Measurements from ENCODE around the gene PRPF8.

DNA sequence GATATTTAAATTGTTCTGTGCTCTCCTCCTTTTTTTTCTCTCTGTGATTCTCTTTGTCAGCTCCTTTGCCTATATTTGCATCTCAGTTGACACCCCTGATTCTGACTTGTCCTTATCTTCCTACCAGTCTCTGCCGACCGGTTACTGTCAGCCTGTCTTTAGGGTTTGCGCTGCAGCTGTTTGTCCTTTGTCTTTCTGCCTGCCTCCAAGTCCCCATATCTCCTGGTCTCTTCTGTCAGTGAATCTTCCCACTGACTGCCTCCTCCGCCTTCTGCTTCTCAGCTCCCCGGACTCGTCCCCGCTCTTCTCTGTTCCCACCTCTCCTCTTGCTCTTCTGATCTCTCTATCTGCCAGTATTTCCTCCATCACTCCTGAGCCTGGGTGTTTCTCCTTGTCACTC is 20.3 kb upstream of the PRPF8 start:
- TF ChIP-seq POLR2A (IDR thresholded peaks at IDR 0.05), result no peak
- TF ChIP-seq, protein P1, sequence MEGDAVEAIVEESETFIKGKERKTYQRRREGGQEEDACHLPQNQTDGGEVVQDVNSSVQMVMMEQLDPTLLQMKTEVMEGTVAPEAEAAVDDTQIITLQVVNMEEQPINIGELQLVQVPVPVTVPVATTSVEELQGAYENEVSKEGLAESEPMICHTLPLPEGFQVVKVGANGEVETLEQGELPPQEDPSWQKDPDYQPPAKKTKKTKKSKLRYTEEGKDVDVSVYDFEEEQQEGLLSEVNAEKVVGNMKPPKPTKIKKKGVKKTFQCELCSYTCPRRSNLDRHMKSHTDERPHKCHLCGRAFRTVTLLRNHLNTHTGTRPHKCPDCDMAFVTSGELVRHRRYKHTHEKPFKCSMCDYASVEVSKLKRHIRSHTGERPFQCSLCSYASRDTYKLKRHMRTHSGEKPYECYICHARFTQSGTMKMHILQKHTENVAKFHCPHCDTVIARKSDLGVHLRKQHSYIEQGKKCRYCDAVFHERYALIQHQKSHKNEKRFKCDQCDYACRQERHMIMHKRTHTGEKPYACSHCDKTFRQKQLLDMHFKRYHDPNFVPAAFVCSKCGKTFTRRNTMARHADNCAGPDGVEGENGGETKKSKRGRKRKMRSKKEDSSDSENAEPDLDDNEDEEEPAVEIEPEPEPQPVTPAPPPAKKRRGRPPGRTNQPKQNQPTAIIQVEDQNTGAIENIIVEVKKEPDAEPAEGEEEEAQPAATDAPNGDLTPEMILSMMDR (IDR thresholded peaks at IDR 0.05), result no peak
